ENCODE results near the gene NCKAP5.

The NCKAP5 gene

GRCh38 chr2:133447303-133447702 lies 121.0 kb downstream of the NCKAP5 start:
- ChIA-PET POLR2A (no interaction called here), CTCF (no interaction called here)
- no peak for TF ChIP-seq CTCF (IDR thresholded peaks at IDR 0.05; ENCODE audit: control extremely low read depth, extremely low read depth, low read depth, missing control alignments)
- no peak for DNase-seq (ENCODE audit: extremely low spot score)

GRCh38 chr2:133444465-133444864 lies 123.8 kb downstream of the NCKAP5 start:
- CTCF ChIA-PET = no interaction called here
- DNase-seq (ENCODE audit: extremely low spot score) = no peak
- POLR2A ChIA-PET = no interaction called here
- TF ChIP-seq CTCF (IDR thresholded peaks at IDR 0.05; ENCODE audit: control extremely low read depth, extremely low read depth, low read depth, missing control alignments) = no peak

- no peak for TF ChIP-seq CTCF (IDR thresholded peaks at IDR 0.05; ENCODE audit: control extremely low read depth, extremely low read depth, low read depth, missing control alignments)
- ChIA-PET POLR2A (no interaction called here), CTCF (interaction anchor here (1.0 kb wide), 1 partner anchor 12 kb away, joined by 3 read pairs; no protein-coding TSS in a partner anchor)
- DNase-seq (ENCODE audit: extremely low spot score) = no peak
Observed at GRCh38 chr2:133442393-133442792, 125.9 kb downstream of the NCKAP5 start.

GRCh38 chr2:133439565-133439920 lies 128.7 kb downstream of the NCKAP5 start:
- DNase-seq (ENCODE audit: extremely low spot score) = no peak
- ChIA-PET POLR2A (no interaction called here), CTCF (interaction anchor here (1.3 kb wide), 1 partner anchor 34 kb away, joined by 3 read pairs; no protein-coding TSS in a partner anchor)
- no peak for TF ChIP-seq CTCF (IDR thresholded peaks at IDR 0.05; ENCODE audit: control extremely low read depth, extremely low read depth, low read depth, missing control alignments)

GRCh38 chr2:133438848-133439564 lies 129.3 kb downstream of the NCKAP5 start:
- ChIA-PET POLR2A (no interaction called here), CTCF (interaction anchor here (1.3 kb wide), 1 partner anchor 34 kb away, joined by 3 read pairs; no protein-coding TSS in a partner anchor)
- DNase-seq (ENCODE audit: extremely low spot score) = no peak
- TF ChIP-seq CTCF (IDR thresholded peaks at IDR 0.05; ENCODE audit: control extremely low read depth, extremely low read depth, low read depth, missing control alignments) = no peak

- no peak for TF ChIP-seq CTCF (IDR thresholded peaks at IDR 0.05; ENCODE audit: control extremely low read depth, extremely low read depth, low read depth, missing control alignments)
- POLR2A ChIA-PET = no interaction called here
- DNase-seq (ENCODE audit: extremely low spot score) = no peak
- CTCF ChIA-PET = no interaction called here
Observed at GRCh38 chr2:133438026-133438425, 130.2 kb downstream of the NCKAP5 start.
